ENCODE results near the gene LRG1. TPM values are rescaled to one million over a fixed set of nuclear protein-coding genes. Genes with fewer than 3 reads are reported as not detected.

The LRG1 gene
- total and polyA plus RNA-seq, 2 of the 13 experiments (the other 11 are each of a cell fraction or from before 2014, with no cell fraction given), result 12.0 to 39.3 TPM

GRCh38 chr19:4576016-4576933, 36.4 kb upstream of the LRG1 start (continued):
- TF ChIP-seq HOXA3 (CRISPR knock-in tag; IDR thresholded peaks at IDR 0.05) (peak; percentile 28; the same call in 1 of the 2 replicates), NRL (CRISPR knock-in tag; IDR thresholded peaks at IDR 0.05; ENCODE audit: borderline replicate concordance) (no peak), ZNF800 (CRISPR knock-in tag; IDR thresholded peaks at IDR 0.05) (no peak), RFX1 (IDR thresholded peaks at IDR 0.05) (no peak), ZNF501 (CRISPR knock-in tag; IDR thresholded peaks at IDR 0.05) (0 out of 2 replicates have a peak, but pooled peaks have one; percentile 25), ZMYM2 (CRISPR knock-in tag; IDR thresholded peaks at IDR 0.05) (peak; percentile 83), THAP11 (CRISPR knock-in tag; IDR thresholded peaks at IDR 0.05) (peak; percentile 50; the same call in 1 of the 2 replicates), ELF3 (CRISPR knock-in tag; IDR thresholded peaks at IDR 0.05) (0 out of 2 replicates have a peak, but pooled peaks have one; percentile 11), ZNF205 (CRISPR knock-in tag; IDR thresholded peaks at IDR 0.05) (0 out of 2 replicates have a peak, but pooled peaks have one; percentile 28), YEATS2 (CRISPR knock-in tag; IDR thresholded peaks at IDR 0.05; ENCODE audit: borderline replicate concordance) (no peak), RARG (CRISPR knock-in tag; IDR thresholded peaks at IDR 0.05; ENCODE audit: low read depth) (no peak), CEBPB (IDR thresholded peaks at IDR 0.05; ENCODE audit: borderline replicate concordance, low read depth, low read length) (no peak), RORA (CRISPR knock-in tag; IDR thresholded peaks at IDR 0.05) (no peak), ZNF615 (CRISPR knock-in tag; IDR thresholded peaks at IDR 0.05; ENCODE audit: borderline replicate concordance) (no peak), ZSCAN30 (CRISPR knock-in tag; IDR thresholded peaks at IDR 0.05) (no peak), NR0B2 (CRISPR knock-in tag; IDR thresholded peaks at IDR 0.05) (no peak), ZNF343 (CRISPR knock-in tag; IDR thresholded peaks at IDR 0.05) (0 out of 2 replicates have a peak, but pooled peaks have one; percentile 32), ZNF292 (CRISPR knock-in tag; IDR thresholded peaks at IDR 0.05; ENCODE audit: borderline replicate concordance, low read depth) (0 out of 2 replicates have a peak, but pooled peaks have one; percentile 40), JDP2 (CRISPR knock-in tag; IDR thresholded peaks at IDR 0.05; ENCODE audit: borderline replicate concordance) (no peak), POLR2AphosphoS5 (IDR thresholded peaks at IDR 0.05; ENCODE audit: low read depth, low read length) (0 out of 2 replicates have a peak, but pooled peaks have one; percentile 6), DMTF1 (CRISPR knock-in tag; IDR thresholded peaks at IDR 0.05) (no peak), ZBTB38 (CRISPR knock-in tag; IDR thresholded peaks at IDR 0.05) (peak; percentile 64; the same call in 1 of the 2 replicates), SALL1 (CRISPR knock-in tag; IDR thresholded peaks at IDR 0.05) (peak; percentile 46; the same call in 1 of the 2 replicates), RELA (CRISPR knock-in tag; IDR thresholded peaks at IDR 0.05) (no peak), ZFX (CRISPR knock-in tag; IDR thresholded peaks at IDR 0.05; ENCODE audit: low read depth) (0 out of 2 replicates have a peak, but pooled peaks have one; percentile 25), HOXA5 (CRISPR knock-in tag; IDR thresholded peaks at IDR 0.05) (no peak)
